Suprapubic skin (tissue), 3 donors: ENCODE results near the gene NFATC3.
A peak's percentile ranks its signal among the peaks of the same experiment; 100 is the strongest.

Experiments
- CTCF ChIP-seq, 2 donors: fragments of 200-600 bp in 1 of 2; fragments of 450-650 bp in 1 of 2; sonication (generic) in 1 of 2; IDR thresholded peaks; one replicate each; pipeline ENCODE4 v1.5.1; 2016 to 2019; ENCODE audit warnings: antibody characterized with exemption in 2 of 2, mild to moderate bottlenecking in 1 of 2, moderate library complexity in 1 of 2
- POLR2AphosphoS5 ChIP-seq, 3 donors: sonication (generic); formaldehyde crosslinking; IDR thresholded peaks; one replicate each; pipeline ENCODE4 v1.6.1; 2017; ENCODE audit warnings: antibody characterized with exemption in 3 of 3

- TF ChIP-seq CTCF (IDR thresholded peaks at IDR 0.05) (no peak), POLR2AphosphoS5 (IDR thresholded peaks at IDR 0.05) (peak in 2 of 3 donors; percentile 38 to 47)
Measured at GRCh38 chr16:68234188-68235107, 149.3 kb downstream of the NFATC3 start.
